H9 (cell line): Measurements from ENCODE around the gene ETV6. TPM values are rescaled to one million over a fixed set of nuclear protein-coding genes. Genes with fewer than 3 reads are reported as not detected.
A peak's percentile ranks its signal among the peaks of the same experiment; 100 is the strongest.

Source experiments
- DNase-seq: peaks from one replicate; pipeline ENCODE4 v3.0.0-alpha.2; 2017
- H2AFZ ChIP-seq: one replicate; pipeline ENCODE4 v1.6.1; 2013; ENCODE audit warnings: mild to moderate bottlenecking, low read length, control low read depth, moderate library complexity
- H2AK5ac ChIP-seq: 2 replicates; pipeline ENCODE4 v1.6.1; 2013; ENCODE audit warnings: low read length, control low read depth, mixed read lengths; ENCODE audit not compliant: insufficient read length
- H2BK120ac ChIP-seq: one replicate; pipeline ENCODE4 v1.6.1; 2013; ENCODE audit warnings: low read depth, mild to moderate bottlenecking, low read length, control low read depth, inconsistent platforms; ENCODE audit not compliant: poor library complexity, severe bottlenecking
- H2BK12ac ChIP-seq: 2 replicates; pipeline ENCODE4 v1.6.1; 2013; ENCODE audit warnings: low read length, control low read depth, mixed read lengths, low read depth; ENCODE audit not compliant: insufficient read length
- H2BK15ac ChIP-seq: 2 replicates; pipeline ENCODE4 v1.6.1; 2013; ENCODE audit warnings: low read depth, low read length, control low read depth
- H2BK20ac ChIP-seq: one replicate; pipeline ENCODE4 v1.6.1; 2013; ENCODE audit warnings: low read depth, mild to moderate bottlenecking, low read length, control low read depth, inconsistent platforms; ENCODE audit not compliant: poor library complexity, severe bottlenecking
- H2BK5ac ChIP-seq: 2 replicates; pipeline ENCODE4 v1.6.1; 2013; ENCODE audit warnings: low read length, control low read depth, mixed read lengths; ENCODE audit not compliant: insufficient read length
- H3K14ac ChIP-seq: 2 replicates; pipeline ENCODE4 v1.6.1; 2013; ENCODE audit warnings: low read length, control low read depth; ENCODE audit not compliant: insufficient read depth
- H3K18ac ChIP-seq: 2 replicates; pipeline ENCODE4 v1.6.1; 2013; ENCODE audit warnings: low read depth, mild to moderate bottlenecking, mixed read lengths, low read length, control low read depth; ENCODE audit not compliant: insufficient read length
- H3K23ac ChIP-seq: 2 replicates; pipeline ENCODE4 v1.6.1; 2013; ENCODE audit warnings: low read length, control low read depth, mixed read lengths, low read depth; ENCODE audit not compliant: insufficient read length
- H3K23me2 ChIP-seq: 2 replicates; pipeline ENCODE4 v1.6.1; 2013; ENCODE audit warnings: low read depth, mild to moderate bottlenecking, mixed read lengths, low read length, control low read depth; ENCODE audit not compliant: insufficient read length, poor library complexity, severe bottlenecking
- H3K27ac ChIP-seq: 2 replicates; pipeline ENCODE4 v1.5.1; 2013; ENCODE audit warnings: low read length, control low read depth, mixed read lengths, low read depth; ENCODE audit not compliant: insufficient read length
- H3K27me3 ChIP-seq: 2 replicates; pipeline ENCODE4 v1.6.1; 2013; ENCODE audit warnings: low read length, control low read depth, inconsistent platforms; ENCODE audit not compliant: insufficient read depth
- H3K4ac ChIP-seq: 2 replicates; pipeline ENCODE4 v1.6.1; 2013; ENCODE audit warnings: low read depth, mild to moderate bottlenecking, control low read depth, inconsistent platforms, low read length, moderate library complexity
- H3K4me1 ChIP-seq: 2 replicates; pipeline ENCODE4 v1.6.1; 2013; ENCODE audit warnings: low read length, control low read depth, inconsistent platforms; ENCODE audit not compliant: insufficient read depth
- H3K4me2 ChIP-seq: 2 replicates; pipeline ENCODE4 v1.6.1; 2013; ENCODE audit warnings: low read length, control low read depth, mixed read lengths; ENCODE audit not compliant: insufficient read length, insufficient read depth
- H3K56ac ChIP-seq: 2 replicates; pipeline ENCODE4 v1.6.1; 2013; ENCODE audit warnings: low read depth, mild to moderate bottlenecking, mixed read lengths, low read length, control low read depth; ENCODE audit not compliant: insufficient read length
- H3K79me1 ChIP-seq: 2 replicates; pipeline ENCODE4 v1.6.1; 2013; ENCODE audit warnings: low read depth, mild to moderate bottlenecking, moderate library complexity, low read length, control low read depth, inconsistent platforms; ENCODE audit not compliant: insufficient read depth, poor library complexity, severe bottlenecking
- H3K79me2 ChIP-seq: 2 replicates; pipeline ENCODE4 v1.6.1; 2013; ENCODE audit warnings: low read length, control low read depth, inconsistent platforms; ENCODE audit not compliant: insufficient read depth
- H3K9ac ChIP-seq: 2 replicates; pipeline ENCODE4 v1.6.1; 2013; ENCODE audit warnings: low read length, control low read depth, mixed read lengths; ENCODE audit not compliant: insufficient read length; ENCODE audit errors: extremely low read depth
- H3K9me3 ChIP-seq: one replicate; pipeline ENCODE4 v1.6.1; 2013; ENCODE audit warnings: low read depth, low read length, inconsistent platforms; ENCODE audit not compliant: control insufficient read depth
- H3T11ph ChIP-seq: one replicate; pipeline ENCODE4 v1.6.1; 2013; ENCODE audit warnings: mild to moderate bottlenecking, low read length, control low read depth, inconsistent platforms
- H4K20me1 ChIP-seq: one replicate; pipeline ENCODE4 v1.6.1; 2013; ENCODE audit not compliant: control insufficient read depth, insufficient read length, insufficient read depth
- H4K5ac ChIP-seq: 2 replicates; pipeline ENCODE4 v1.6.1; 2013; ENCODE audit warnings: low read depth, mild to moderate bottlenecking, mixed read lengths, low read length, control low read depth; ENCODE audit not compliant: insufficient read length
- H4K8ac ChIP-seq: replicated peaks from 2 replicates; pipeline ENCODE4 v1.6.1; 2013; ENCODE audit warnings: low read length, control low read depth, mixed read lengths, low read depth; ENCODE audit not compliant: insufficient read length
- H4K91ac ChIP-seq: 2 replicates; pipeline ENCODE4 v1.6.1; 2013; ENCODE audit warnings: low read depth, mild to moderate bottlenecking, moderate library complexity, mixed read lengths, low read length, control low read depth; ENCODE audit not compliant: insufficient read length
- H3K27ac Mint-ChIP-seq, 3 experiments: 2 replicates in 2 of 3; 3 replicates in 1 of 3; pipeline ENCODE4 v1.8.0; 2020 to 2021; ENCODE audit warnings: mixed read lengths in 3 of 3, mild to moderate bottlenecking in 1 of 3, moderate library complexity in 1 of 3
- H3K27me3 Mint-ChIP-seq: 2 replicates; pipeline ENCODE4 v1.8.0; 2021; ENCODE audit warnings: low read depth, mild to moderate bottlenecking, moderate library complexity, mixed read lengths
- H3K36me3 Mint-ChIP-seq, 3 experiments: 2 replicates in 2 of 3; 3 replicates in 1 of 3; pipeline ENCODE4 v1.8.0; 2020 to 2021; ENCODE audit warnings: low read depth in 3 of 3, mixed read lengths in 3 of 3; ENCODE audit not compliant: insufficient read depth in 1 of 3
- H3K4me1 Mint-ChIP-seq, 2 experiments: 2 replicates each; pipeline ENCODE4 v1.8.0; 2020; ENCODE audit warnings: mixed read lengths in 2 of 2
- H3K4me3 Mint-ChIP-seq, 2 experiments: 2 replicates in 1 of 2; 3 replicates in 1 of 2; pipeline ENCODE4 v1.8.0; 2020 to 2021; ENCODE audit warnings: mild to moderate bottlenecking in 2 of 2, mixed read lengths in 2 of 2, moderate library complexity in 1 of 2
- H3K9me3 Mint-ChIP-seq, 2 experiments: 2 replicates in 1 of 2; 3 replicates in 1 of 2; pipeline ENCODE4 v1.8.0; 2020; ENCODE audit warnings: mild to moderate bottlenecking in 2 of 2, mixed read lengths in 2 of 2, moderate library complexity in 1 of 2
- CTCF ChIP-seq: fragments of 200-600 bp; sonication (generic); conservative IDR thresholded peaks from 3 replicates; pipeline ENCODE4 v1.8.0; 2021; ENCODE audit warnings: antibody characterized with exemption, mild to moderate bottlenecking
- WGBS: extraction: QIAGEN DNeasy Blood & Tissue Kit; methylation state at CpG from one replicate; pipeline ENCODE4 v1.1.7; 2013; ENCODE audit warnings: missing lambda C conversion rate, low lambda C conversion rate, mixed read lengths; ENCODE audit not compliant: insufficient read length; ENCODE audit errors: extremely low coverage; 5-methylcytosine and 5-hydroxymethylcytosine counted together
- total RNA-seq: library from RNA; stranded (reverse); gene quantifications from 2 replicates; pipeline ENCODE4 v1.2.1, GENCODE V29; 2021

The ETV6 gene
- total RNA-seq, 1 experiment from 2014 or later = 28.7 TPM

GRCh38 chr12:11854011-11854499, 204.6 kb downstream of the ETV6 start:
- no peaks in the 10 kb centered on the region for H3K27me3 ChIP-seq
- H2AK5ac ChIP-seq = no peak overlapping the region
- H3K18ac ChIP-seq = no peak overlapping the region
- Mint-ChIP-seq H3K27me3 (no peaks in the 10 kb centered on the region), H3K36me3 (peaks cover 5 to 13% (median 9%) of the 10 kb centered on the region in 3 experiments; a peak in 5 of 7 replicates), H3K27ac (peak overlapping the region in 2 of 3 experiments; percentile 36 to 88; a peak in 2 of 7 replicates), H3K9me3 (no peaks in the 10 kb centered on the region), H3K4me1 (peaks cover 29 to 38% of the 10 kb centered on the region in 2 experiments), H3K4me3 (no peak overlapping the region)
- no peak overlapping the region for H3T11ph ChIP-seq
- H4K91ac ChIP-seq = no peak overlapping the region
- no peak overlapping the region for H2BK5ac ChIP-seq
- no peaks in the 10 kb centered on the region for H3K23me2 ChIP-seq
- no peak overlapping the region for H3K23ac ChIP-seq
- H3K56ac ChIP-seq = no peak overlapping the region
- no peak overlapping the region for H2BK15ac ChIP-seq
- H3K4me2 ChIP-seq = no peak overlapping the region
- no peak for DNase-seq
- no peaks in the 10 kb centered on the region for H3K79me1 ChIP-seq
- H3K79me2 ChIP-seq = no peaks in the 10 kb centered on the region
- H2AFZ ChIP-seq = no peak overlapping the region
- no peak overlapping the region for H3K4ac ChIP-seq
- no peak overlapping the region for H3K9ac ChIP-seq
- WGBS = no CpG with 5 or more reads among the region's 13 CpGs
- no peak overlapping the region for H3K27ac ChIP-seq
- H4K8ac ChIP-seq = no peak overlapping the region
- H4K5ac ChIP-seq = no peak overlapping the region
- no peak for TF ChIP-seq CTCF
- peak overlapping the region; percentile 45 for H2BK12ac ChIP-seq
- no peak overlapping the region for H2BK120ac ChIP-seq
- no peak overlapping the region for H3K14ac ChIP-seq
- H3K4me1 ChIP-seq = peaks cover 18% of the 10 kb centered on the region; the same call in 1 of the 2 replicates
- H2BK20ac ChIP-seq = no peak overlapping the region
- no peaks in the 10 kb centered on the region for H4K20me1 ChIP-seq
- H3K9me3 ChIP-seq = no peaks in the 10 kb centered on the region
